HG02610 (cell line): ENCODE results near the gene MRPL40.
A peak's percentile ranks its signal among the peaks of the same experiment; 100 is the strongest.

ENCODE experiments used
- ATAC-seq: cut with Tn5 transposase; IDR thresholded peaks from one replicate; pipeline ENCODE4 v1.9.1; 2021; ENCODE audit warnings: mild to moderate bottlenecking, moderate library complexity; ENCODE audit not compliant: unreplicated experiment

The MRPL40 gene

DNA sequence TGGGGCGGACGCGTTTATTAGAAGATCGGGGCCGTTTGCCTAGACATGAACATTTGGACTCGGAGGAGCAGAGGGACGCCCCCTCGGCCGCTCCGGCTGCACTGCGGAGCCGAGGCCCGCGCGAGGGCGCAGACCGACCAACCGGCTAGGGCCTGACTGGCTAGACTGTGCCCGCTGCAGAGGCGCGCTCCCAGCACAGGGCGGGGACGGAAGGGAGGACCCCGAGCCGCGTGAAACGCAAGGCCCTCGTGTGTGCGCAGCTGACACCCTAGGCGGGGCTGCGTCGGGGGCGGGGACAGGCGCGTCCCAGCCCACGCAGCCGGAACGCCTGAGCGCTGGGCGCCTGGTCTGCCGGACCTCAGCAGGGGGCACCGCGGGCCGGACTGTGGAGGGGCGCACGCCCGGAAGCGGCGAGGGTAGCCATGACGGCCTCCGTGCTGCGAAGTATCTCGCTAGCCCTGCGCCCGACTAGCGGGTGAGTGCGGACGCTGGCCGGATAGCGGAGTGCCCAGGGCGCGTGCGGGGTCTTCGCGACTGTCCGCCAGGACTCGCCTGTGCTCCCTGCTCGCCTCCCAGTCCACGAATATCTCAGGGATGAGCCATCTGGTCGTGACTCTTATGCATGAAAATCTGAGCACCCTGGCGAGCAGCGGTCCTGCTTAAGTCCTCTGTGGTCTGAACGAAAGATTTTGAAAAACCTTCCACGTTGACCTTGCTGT lies at the start of gene MRPL40:
Gene MRPL40 (plus strand): TSS at position 413 of the 719 bp plus-strand sequence. CDS start 10 bp downstream, at position 423.
- ATAC-seq = peak; percentile 76

DNA sequence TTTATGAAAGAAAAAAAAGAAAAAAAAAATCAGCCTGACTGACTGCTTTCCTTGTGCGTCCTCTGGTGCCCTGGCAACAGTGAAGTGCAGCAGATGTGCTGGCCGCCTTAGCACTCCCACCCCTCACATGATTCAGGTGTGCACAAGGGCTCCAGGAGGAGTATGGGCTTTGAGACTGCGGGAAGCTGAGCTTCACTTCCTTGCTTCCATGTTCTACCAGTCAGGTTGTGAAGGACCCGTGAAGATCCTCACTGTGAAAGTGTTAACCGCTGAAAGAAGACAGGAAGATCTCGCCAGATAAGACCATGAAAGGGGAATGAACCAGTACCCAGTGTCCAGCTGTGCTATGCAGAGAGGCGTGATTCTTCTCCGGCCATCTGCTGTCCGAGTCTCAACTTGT lies 49.1 kb upstream of the MRPL40 start:
- ATAC-seq = no peak

DNA sequence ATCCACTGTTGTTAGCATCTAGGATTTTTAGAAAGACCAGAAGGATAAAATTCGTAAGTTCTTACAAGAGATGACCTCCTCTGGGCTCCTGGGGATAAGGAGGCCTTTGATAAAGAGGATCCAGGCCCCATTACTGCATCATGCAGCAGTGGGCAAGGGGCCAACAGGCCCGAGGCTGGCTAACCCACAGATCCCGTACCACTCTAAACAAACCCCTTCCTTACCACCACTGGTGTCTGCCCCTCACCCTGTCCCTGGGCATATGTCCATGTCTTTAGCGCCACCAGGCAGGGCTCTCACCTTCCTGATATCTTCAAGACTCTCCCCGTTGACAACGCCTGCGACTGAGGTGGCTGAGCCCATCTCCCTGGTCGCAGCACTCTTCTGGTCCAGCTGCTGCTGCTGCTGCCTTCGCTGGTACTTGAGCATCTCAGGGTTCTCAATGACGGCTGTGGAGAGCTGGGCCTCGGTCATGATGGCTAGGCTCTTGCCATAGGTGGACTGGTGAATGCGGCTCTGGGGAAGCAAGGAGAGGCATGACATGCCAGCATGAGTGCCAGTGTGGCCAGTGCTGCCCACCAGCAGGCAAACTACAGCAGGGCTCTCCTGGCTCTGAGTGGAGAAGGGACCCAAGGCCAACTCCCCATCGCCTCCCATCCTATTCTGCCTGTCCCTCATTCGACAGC lies 47.0 kb upstream of the MRPL40 start:
- no peak for ATAC-seq

DNA sequence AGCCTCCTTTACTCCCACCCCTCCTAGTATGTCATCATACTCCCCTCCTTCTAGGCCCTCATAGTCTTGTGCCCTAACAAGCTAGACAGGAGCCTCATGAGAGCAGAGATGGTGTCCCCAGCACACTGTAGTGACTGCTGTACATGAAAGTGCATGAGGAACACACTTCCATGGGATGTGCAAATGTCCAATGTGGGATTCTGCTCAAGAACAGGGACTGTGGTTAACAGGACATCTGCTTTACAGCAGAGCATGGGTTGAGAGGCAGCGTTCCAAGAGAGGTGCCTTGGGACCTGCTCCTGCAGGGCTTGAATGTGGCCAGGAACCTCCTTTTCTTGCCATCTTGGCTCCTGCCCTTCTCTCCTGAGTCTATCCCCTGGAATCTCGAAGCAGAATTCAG lies 46.1 kb upstream of the MRPL40 start:
- ATAC-seq = no peak

DNA sequence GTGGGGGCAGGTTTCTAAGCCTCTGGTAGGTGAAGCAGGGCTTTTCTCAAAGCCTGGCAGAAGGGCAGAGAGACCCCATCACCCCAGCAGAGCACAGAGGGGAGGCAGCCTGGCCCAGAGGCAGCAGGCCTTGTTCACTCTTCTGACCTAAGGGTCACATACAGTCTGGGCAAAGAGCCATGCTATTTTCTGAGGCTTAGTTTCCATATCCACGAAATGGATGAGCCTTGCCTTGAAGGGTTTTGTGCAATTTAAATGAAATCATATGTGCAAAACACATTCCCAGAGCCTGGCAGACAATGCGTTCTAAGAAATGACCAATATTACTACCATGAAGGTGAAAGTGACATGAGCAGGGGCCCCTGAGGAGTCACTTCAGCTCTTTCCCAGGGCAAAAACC lies 45.3 kb upstream of the MRPL40 start:
- ATAC-seq = no peak

DNA sequence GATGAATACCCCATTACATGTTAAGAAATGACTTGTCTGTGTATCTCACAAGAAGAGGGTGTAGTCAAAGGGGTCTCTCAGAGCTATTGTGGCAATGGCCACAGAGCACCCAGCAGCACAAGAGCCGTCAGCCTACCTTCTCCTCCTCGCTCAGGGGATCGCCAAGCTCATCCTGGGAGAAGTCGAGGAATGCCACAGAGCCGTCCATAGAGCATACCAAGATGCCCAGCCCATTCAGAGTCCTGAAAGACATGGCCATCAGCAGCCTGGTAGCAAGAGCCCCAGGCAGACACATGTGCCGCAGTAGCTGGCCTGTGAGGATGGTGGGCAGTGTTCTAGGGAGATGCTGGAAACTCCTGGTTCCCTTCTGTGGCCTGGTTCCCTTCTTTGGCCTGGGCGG lies 44.8 kb upstream of the MRPL40 start:
- no peak for ATAC-seq

DNA sequence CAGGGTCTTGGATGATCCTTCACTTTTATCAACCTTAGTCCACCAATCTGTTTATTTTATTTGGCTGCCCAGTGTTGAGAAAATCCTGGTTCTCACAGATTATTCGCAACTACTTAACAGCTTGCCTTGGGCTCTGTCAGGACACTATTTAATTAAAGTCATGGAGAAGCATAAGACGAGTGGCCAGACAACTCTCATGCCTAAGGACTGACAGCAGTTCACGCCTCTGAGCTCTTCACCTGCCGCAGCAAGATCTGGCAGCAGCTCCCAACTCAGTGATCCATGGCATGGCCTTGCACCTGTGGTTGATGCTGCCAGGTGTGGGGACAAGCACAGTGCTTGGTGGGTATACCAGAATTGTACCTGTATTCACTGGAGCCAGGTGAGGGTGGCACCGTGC lies 38.6 kb upstream of the MRPL40 start:
- ATAC-seq = no peak

DNA sequence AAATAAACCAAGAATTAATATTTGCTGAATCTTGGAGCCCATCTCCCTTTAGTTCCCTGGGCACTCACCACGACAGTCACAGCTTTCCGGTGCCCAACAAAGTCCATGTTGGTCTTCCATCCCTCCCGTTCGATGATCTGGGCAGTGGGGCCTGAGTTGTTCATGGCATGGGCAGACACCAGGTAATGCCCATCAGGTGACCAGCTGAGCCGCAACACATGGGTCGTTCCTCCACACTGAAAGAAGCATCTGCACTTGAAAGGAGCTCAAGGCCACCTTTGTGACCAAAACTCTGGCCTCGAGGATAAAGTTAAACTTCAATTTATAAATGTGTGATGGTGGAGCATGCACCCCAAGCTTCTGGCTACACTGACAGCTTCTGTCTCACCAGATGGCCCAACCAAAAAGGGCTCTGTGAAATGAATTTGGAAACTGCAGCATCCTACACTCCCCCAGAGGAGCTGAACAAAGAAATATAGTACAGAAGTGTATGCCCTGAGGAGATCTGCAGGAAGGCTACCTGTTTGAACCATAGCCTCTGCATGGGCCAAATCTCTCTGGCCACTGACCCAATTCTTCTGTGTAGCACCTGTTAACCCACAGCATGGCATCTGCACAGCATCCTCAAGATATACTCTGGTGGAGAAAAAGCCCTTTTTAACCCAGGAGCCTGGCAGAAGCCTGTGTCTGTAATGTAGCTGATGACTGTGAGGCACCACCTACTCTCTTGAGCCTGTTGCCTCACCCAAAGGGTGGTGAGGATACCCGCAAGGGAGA lies 37.9 kb upstream of the MRPL40 start:
- no peak for ATAC-seq

DNA sequence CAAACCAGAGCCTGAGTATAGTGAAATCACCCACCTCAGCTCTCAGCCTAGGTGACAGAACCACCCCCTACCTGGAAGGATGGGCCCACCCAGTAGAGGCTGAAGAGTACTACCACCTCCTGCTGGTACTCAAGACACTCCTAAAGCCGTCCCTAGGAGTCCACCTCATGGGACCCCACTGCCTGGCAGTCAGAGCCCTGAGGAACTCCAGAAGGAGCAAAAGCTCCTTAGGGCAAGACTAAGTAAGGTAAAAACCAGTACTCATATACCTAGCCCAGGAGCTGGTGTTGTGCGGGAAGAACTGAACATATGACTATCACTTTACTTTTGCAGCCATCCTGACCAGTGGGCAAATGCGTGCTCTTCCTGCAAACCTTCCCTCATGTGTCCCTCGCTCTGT lies 37.1 kb upstream of the MRPL40 start:
- no peak for ATAC-seq

DNA sequence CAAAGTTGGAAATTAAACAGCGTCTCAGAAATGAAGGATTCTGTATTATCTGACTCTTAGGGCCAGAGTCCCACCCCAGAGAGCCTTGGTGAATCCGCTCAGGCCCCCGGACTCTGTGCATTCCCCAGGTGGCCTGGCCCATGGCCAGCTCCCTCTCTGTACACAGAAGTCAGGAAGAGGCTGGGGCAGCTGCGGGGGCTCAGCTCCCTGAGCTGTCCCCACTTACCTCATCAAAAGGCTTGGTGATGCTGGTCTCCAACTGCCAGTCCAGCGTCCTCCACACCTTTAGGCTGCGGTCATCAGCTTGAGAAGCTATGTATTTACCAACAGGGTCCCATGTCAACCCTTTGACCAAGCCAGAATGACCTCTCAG lies 35.8 kb upstream of the MRPL40 start:
- ATAC-seq = no peak

DNA sequence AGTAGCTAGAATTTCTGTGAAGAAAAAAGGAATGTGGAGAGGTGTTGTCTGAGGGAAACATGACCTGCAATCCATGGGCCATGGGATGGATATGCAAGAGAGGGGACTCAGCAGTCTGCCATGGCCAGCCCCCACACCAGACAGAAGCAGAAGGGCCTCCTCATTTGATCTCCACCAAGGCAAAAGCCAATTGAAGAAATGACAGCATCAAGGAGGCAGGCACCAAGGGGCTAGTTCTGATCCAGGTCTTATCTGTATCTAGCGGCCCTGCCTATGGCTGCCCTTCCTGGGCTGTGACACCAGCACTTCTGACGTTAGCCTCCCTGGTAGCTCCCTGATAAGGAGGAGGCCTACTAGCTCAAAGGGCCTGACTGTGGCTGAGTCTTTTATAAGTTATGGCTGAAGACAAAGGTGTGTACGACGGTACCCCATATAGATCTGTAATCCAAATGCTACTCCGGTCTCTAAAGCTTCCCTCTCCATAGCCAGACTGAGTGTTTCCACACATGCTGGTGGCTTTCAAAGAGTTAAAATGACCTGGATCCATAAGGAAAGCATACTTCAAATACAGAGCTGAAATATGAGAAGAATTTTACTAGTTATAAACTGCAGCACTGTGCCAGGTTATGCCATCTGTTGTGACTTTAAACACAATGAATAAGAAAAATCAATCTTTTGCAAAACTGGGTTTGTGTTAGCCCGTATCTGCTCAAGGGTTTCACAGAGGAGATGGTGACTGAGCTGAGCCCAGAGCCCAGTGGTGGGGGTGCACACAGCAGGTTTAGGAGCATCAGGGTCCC lies 35.2 kb upstream of the MRPL40 start:
- ATAC-seq = no peak

DNA sequence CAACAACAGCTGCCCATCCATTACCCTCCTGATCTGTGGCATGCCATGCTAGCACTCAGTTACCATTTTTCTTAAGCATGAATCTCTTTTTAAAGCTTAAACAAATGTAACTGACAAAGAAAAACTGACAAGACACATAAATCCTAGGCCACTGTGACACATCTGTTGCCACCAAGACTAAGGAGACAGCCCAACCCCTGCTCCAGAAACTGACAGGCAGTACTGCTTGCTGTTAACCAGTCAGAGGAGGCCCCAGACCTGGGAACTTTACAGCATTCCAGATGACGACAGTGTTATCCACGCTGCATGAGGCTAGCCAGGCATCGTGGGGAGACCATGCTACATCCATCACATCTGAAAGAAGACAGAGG lies 34.6 kb upstream of the MRPL40 start:
- ATAC-seq = no peak

DNA sequence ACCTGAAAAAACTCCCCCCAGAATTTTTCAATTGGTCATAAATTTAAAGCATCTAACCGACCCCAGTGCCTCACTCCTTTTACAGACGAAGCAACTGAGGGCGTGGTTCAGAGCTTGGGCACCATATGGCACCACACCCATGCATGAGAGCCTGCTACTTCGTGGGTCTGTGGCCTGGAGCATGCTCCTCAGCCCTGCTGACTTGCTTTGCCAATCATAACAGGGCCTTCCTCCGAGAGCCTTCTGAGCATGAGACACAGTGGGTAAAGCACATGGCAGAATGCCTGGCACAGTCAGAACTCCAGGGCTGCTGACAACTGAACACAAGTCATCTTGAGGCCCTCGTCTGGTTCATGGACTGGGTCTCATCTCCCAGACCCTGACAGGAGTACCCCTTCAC lies 34.1 kb upstream of the MRPL40 start:
- ATAC-seq = no peak

DNA sequence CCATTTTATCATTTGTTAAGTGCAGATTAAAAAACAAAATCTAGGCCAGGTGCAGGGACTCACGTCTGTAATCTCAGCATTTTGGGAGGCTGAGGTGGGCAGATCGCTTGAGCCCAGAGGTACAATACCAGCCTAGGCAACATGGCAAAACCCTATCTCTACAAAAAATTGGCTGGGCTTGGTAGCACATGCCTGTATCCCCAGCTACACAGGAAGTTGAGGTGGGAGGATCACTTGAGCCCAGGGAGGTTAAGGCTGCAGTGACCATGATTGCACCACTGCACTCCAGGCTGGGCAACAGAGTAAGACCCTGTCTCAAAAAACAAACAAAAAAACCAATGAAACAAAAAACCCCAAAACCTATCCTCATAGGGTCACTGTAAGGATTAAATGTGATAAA lies 33.7 kb upstream of the MRPL40 start:
- ATAC-seq = no peak

DNA sequence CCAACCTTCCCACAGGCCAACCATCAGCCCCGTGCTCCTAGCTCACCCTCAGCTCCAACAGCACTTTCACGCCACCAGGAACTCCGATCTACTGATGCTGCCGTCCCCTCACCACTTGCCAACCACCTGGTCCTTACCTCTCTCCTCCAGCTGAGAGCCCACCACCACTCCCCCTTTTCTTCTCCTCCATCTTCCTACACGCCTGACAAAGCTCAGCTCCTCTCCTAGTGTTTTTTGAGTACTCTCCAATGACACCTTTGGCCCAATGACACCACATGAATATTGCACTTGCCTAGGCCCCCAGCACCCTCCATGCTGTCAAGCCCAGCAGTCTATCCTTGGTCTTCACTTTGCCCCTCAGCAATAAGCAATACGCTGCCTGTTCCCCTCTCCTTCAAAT lies 31.5 kb upstream of the MRPL40 start:
- ATAC-seq = no peak

DNA sequence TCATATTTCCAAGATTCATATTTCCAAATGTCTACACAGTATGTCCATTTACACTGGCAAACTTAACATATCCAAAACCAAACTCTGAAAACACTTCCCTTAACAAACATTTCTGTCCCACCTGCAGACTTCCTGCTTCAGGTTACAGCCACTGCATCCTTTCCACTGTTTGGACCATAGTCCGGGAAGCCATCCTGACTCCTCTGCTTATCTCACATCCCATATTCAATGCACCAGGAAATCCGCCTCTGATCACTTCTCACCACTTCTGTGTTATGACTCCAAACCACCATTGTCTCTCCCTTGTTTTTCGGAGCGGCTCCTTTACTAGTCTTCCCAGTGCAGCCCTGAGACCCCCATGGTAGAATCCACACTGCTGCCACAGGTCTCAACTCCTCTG lies 30.9 kb upstream of the MRPL40 start:
- ATAC-seq = no peak

DNA sequence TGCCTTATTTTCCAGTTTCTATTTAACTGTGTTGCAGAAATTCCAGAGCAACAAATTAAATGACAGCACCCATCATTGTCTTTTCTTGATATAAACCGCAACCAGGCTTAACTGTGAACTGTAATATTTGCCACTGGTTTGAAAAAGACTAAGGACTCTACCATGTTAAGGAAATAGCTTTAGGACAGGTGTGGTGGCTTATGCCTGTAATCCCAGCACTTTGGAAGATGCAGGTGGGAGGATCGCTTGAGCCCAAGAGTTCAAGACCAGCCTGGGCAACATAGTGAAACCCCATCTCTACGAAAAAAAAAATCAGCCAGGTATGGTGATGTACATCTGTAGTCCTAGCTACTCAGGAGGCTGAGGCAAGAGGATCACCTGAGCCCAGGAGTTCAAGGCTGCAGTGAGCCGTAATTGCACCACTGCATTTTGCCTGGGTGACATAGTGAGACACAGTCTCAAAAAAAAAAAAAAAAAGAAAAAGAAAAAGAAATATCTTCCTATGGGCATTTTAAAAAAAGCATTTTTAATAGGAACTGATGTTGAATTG lies 29.6 kb upstream of the MRPL40 start:
- no peak for ATAC-seq

DNA sequence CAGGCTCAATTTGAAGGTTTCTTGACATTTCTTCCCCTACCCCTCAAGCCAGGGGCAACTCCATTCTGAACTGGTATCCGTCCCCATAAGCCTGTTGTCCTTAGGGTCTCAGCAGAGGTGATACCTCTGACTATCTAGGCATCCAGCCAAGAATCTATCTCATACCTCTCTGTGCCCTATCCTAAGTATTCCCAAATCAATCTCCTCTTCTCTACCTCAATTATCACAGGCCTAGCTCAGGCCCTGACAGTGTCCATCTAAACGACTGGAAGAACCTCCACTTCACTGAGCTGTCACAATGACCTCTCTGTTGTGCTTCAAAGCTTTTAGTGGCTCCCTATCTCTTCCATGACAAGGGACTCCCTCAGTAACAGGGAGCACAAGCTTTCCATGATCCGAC lies 27.7 kb upstream of the MRPL40 start:
- ATAC-seq = no peak

DNA sequence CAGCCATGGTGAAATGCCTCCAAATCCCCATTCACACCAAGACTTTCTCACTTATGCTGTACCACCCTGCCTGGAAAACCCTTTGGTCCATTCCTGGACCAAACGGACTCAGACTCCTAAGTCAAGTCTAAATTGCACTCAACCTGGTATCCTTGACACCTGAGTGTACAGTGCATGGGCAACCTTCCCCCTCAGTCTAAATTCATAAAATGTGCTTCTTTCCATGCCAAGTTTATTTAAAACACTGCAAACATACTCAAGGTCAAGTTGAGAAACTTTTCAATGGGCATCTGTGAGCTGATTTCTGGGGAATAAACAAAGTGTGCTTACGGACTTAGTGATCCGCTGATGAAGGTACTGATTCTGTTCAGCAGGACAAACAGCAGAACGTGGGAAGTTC lies 27.2 kb upstream of the MRPL40 start:
- ATAC-seq = no peak

DNA sequence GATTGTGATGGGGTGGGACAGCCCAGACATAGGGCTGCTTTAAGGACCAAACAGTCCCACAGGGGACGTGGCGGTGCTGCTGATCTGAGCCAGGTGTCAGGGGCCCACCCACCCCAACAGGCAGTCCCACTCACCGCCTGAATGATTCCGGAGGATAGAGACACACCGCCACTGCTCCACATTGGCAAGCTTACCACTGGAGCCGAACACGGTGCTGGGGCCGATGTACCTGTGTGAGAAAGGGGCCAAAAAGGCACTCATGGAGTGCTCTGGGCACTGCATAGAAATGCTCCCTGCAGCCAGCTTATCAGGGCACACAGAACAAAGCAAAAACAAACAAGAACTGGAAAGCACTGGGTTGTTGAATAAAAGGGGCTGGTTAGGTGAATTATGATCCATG lies 26.7 kb upstream of the MRPL40 start:
- ATAC-seq = no peak

DNA sequence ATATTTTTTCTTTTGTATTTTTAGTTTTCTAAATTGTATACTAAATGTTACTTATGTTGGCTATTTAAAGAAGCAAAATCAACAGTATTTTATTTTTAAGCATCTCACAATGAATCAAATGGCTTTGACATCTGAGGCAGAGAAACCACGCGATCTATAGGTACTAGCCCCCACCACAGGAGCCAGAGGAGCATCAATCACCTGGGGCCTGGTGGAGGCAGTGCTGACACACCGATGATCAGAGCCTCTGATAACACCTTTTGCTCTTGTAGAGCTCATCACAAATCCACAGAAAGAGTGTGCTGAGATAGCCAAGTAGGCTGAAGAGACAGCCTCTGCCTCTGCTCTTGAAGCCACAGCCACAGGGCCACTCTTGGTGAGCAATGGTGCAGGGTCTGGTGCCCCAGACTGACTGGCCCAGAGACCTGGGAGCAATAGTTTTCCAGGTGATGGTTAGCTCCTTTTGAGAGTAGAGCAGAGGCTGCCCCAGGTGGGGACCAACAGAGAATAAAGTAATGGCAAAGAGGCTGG lies 26.0 kb upstream of the MRPL40 start:
- no peak for ATAC-seq
